Right lobe of liver (tissue), 4 donors: Measurements from ENCODE around the gene TNFAIP8L3.

Source experiments
- POLR2A ChIP-seq: fragments of 450-650 bp; IDR thresholded peaks from one replicate; pipeline ENCODE4 v1.6.1; 2017; ENCODE audit warnings: antibody characterized with exemption, mild to moderate bottlenecking
- TF ChIP-seq, protein P1 (sequence below), 4 donors: fragments of 200-600 bp in 3 of 4; fragments of 450-650 bp in 1 of 4; IDR thresholded peaks; one replicate each; pipeline versions ENCODE4 v1.5.1 to v1.8.0; 2016 to 2022; ENCODE audit warnings: antibody characterized with exemption in 4 of 4, mild to moderate bottlenecking in 2 of 4
- donor health status: DM: no; HTN: no; CAD: no.
- donor health status: DM: no; HTN: no; CAD: no.
- donor health status: DM: no; HTN: yes; CAD: no.

DNA sequence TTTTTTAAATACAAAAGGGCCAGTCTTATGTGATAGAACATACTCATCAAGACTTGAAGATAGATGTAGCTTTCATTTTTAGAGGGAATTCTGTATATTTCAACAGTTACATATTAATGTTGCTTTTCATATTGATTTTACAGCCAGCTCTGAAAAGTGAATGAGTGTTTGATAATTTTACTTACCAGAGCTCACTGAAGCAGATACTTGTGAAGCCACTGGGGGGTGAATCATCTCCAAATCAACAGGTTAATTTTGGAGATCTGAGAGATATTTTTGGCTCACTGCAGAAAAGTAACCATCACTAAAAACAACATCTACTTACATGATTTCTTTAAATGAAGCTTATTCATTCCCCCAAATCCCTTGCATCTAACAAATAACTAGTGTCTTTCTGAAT is 24.7 kb downstream of the TNFAIP8L3 start:
- TF ChIP-seq, protein P1, sequence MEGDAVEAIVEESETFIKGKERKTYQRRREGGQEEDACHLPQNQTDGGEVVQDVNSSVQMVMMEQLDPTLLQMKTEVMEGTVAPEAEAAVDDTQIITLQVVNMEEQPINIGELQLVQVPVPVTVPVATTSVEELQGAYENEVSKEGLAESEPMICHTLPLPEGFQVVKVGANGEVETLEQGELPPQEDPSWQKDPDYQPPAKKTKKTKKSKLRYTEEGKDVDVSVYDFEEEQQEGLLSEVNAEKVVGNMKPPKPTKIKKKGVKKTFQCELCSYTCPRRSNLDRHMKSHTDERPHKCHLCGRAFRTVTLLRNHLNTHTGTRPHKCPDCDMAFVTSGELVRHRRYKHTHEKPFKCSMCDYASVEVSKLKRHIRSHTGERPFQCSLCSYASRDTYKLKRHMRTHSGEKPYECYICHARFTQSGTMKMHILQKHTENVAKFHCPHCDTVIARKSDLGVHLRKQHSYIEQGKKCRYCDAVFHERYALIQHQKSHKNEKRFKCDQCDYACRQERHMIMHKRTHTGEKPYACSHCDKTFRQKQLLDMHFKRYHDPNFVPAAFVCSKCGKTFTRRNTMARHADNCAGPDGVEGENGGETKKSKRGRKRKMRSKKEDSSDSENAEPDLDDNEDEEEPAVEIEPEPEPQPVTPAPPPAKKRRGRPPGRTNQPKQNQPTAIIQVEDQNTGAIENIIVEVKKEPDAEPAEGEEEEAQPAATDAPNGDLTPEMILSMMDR (IDR thresholded peaks at IDR 0.05) = no peak
- TF ChIP-seq POLR2A = no peak
